ENCODE data around the gene RAPGEF4.

DNA sequence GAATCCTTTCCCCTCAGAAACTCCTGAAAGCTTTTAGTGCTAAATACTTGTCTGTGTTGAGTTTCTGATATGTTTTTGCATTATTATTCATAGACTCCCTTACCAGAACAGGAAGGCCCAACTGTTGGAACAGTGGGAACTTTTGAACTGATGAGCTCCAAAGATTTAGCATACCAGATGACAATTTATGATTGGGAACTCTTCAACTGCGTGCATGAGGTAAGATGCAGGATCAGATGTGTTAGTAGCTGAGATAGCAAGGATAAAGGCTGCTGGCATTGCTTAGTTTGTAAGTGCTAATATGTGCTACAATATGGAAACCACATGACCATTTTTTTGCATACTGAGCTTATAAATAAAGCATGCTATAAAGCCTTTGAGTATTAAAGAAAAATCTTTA is 290.8 kb downstream of the RAPGEF4 start:
- TF ChIP-seq, protein P1, sequence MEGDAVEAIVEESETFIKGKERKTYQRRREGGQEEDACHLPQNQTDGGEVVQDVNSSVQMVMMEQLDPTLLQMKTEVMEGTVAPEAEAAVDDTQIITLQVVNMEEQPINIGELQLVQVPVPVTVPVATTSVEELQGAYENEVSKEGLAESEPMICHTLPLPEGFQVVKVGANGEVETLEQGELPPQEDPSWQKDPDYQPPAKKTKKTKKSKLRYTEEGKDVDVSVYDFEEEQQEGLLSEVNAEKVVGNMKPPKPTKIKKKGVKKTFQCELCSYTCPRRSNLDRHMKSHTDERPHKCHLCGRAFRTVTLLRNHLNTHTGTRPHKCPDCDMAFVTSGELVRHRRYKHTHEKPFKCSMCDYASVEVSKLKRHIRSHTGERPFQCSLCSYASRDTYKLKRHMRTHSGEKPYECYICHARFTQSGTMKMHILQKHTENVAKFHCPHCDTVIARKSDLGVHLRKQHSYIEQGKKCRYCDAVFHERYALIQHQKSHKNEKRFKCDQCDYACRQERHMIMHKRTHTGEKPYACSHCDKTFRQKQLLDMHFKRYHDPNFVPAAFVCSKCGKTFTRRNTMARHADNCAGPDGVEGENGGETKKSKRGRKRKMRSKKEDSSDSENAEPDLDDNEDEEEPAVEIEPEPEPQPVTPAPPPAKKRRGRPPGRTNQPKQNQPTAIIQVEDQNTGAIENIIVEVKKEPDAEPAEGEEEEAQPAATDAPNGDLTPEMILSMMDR (IDR thresholded peaks at IDR 0.05; ENCODE audit: borderline replicate concordance, extremely low read depth, low read length, poor library complexity, severe bottlenecking): no peak
- TF ChIP-seq EZH2 (IDR thresholded peaks at IDR 0.05; ENCODE audit: borderline replicate concordance, low read depth, low read length, severe bottlenecking): no peak

All from DND-41 (cell line).